Measurements from ENCODE around the gene FUT2.

Gene FUT2

GRCh38 chr19:48663667-48664066, 32.1 kb upstream of the FUT2 start:
- H3K4me3 ChIP-seq (ENCODE audit: control insufficient read depth, low read depth, low read length) = no peak overlapping the region
- no peak for DNase-seq (ENCODE audit: low read depth)
- TF ChIP-seq CTCF (conservative IDR thresholded peaks at IDR 0.05; ENCODE audit: control insufficient read depth, insufficient read depth, low read depth, low read length) = no peak

GRCh38 chr19:48664476-48664875, 31.3 kb upstream of the FUT2 start:
- no peak overlapping the region for H3K4me3 ChIP-seq (ENCODE audit: control insufficient read depth, low read depth, low read length)
- DNase-seq (ENCODE audit: low read depth) = no peak
- TF ChIP-seq CTCF (conservative IDR thresholded peaks at IDR 0.05; ENCODE audit: control insufficient read depth, insufficient read depth, low read depth, low read length) = no peak

GRCh38 chr19:48665786-48666185, 30.0 kb upstream of the FUT2 start:
- no peak for DNase-seq (ENCODE audit: low read depth)
- no peak overlapping the region for H3K4me3 ChIP-seq (ENCODE audit: control insufficient read depth, low read depth, low read length)
- no peak for TF ChIP-seq CTCF (conservative IDR thresholded peaks at IDR 0.05; ENCODE audit: control insufficient read depth, insufficient read depth, low read depth, low read length)

GRCh38 chr19:48668332-48668731, 27.4 kb upstream of the FUT2 start:
- TF ChIP-seq CTCF (conservative IDR thresholded peaks at IDR 0.05; ENCODE audit: control insufficient read depth, insufficient read depth, low read depth, low read length) = no peak
- H3K4me3 ChIP-seq (ENCODE audit: control insufficient read depth, low read depth, low read length) = no peak overlapping the region
- no peak for DNase-seq (ENCODE audit: low read depth)

GRCh38 chr19:48668761-48669160, 27.0 kb upstream of the FUT2 start:
- no peak overlapping the region for H3K4me3 ChIP-seq (ENCODE audit: control insufficient read depth, low read depth, low read length)
- TF ChIP-seq CTCF (conservative IDR thresholded peaks at IDR 0.05; ENCODE audit: control insufficient read depth, insufficient read depth, low read depth, low read length) = no peak
- DNase-seq (ENCODE audit: low read depth) = no peak

- H3K4me3 ChIP-seq (ENCODE audit: control insufficient read depth, low read depth, low read length) = no peak overlapping the region
- no peak for DNase-seq (ENCODE audit: low read depth)
- no peak for TF ChIP-seq CTCF (conservative IDR thresholded peaks at IDR 0.05; ENCODE audit: control insufficient read depth, insufficient read depth, low read depth, low read length)
Measured at GRCh38 chr19:48669903-48670668, 25.7 kb upstream of the FUT2 start.
